ENCODE measurements around the gene SETDB2.

SETDB2 gene

GRCh38 chr13:49533591-49534269, 89.7 kb downstream of the SETDB2 start:
- no peak for DNase-seq (ENCODE audit: low spot score)

GRCh38 chr13:49536144-49536873, 92.2 kb downstream of the SETDB2 start:
- no peak for DNase-seq (ENCODE audit: low spot score)

- DNase-seq (ENCODE audit: low spot score): no peak
Observed at GRCh38 chr13:49538404-49538803, 94.3 kb downstream of the SETDB2 start.

- DNase-seq (ENCODE audit: low spot score): no peak
Observed at GRCh38 chr13:49539313-49539712, 95.2 kb downstream of the SETDB2 start.

- no peak for DNase-seq (ENCODE audit: low spot score)
Observed at GRCh38 chr13:49539746-49540145, 95.7 kb downstream of the SETDB2 start.

- no peak for DNase-seq (ENCODE audit: low spot score)
Observed at GRCh38 chr13:49540552-49540951, 96.5 kb downstream of the SETDB2 start.

- DNase-seq (ENCODE audit: low spot score): no peak
Observed at GRCh38 chr13:49543656-49544055, 99.6 kb downstream of the SETDB2 start.
